A673 (cell line): Measurements from ENCODE around the gene KDM5A. TPM values are rescaled to one million over a fixed set of nuclear protein-coding genes. Genes with fewer than 3 reads are reported as not detected.
"Not testable (repeated sequence)": the region's sequence is repeated elsewhere in the genome, so short reads cannot be mapped to it uniquely, and the experiment has no call there.

Experiments
- BruUV-seq: library from RNA; stranded (reverse); fragments of 400-500 nt; replicated peaks from 2 replicates; lab custom pipeline; 2021; lab: Mats Ljungman, UMichigan
- CTCF ChIA-PET: fragments of 300-600 bp; sonication (Branson Sonifier 250); formaldehyde crosslinking; loops from one replicate; lab custom pipeline; 2022; ENCODE audit warnings: antibody characterized with exemption; lab: Charles Lee
- POLR2A ChIA-PET: fragments of 300-600 bp; sonication (Branson Sonifier 250); formaldehyde crosslinking; loops from one replicate; lab custom pipeline; 2022; ENCODE audit warnings: antibody characterized with exemption; ENCODE audit not compliant: low non-redundant PET; lab: Charles Lee
- DNase-seq: peaks from one replicate; pipeline ENCODE4 v3.0.0-alpha.2; 2015; ENCODE audit warnings: low spot score
- H3K27ac ChIP-seq: fragments of 200-600 bp; sonication (generic); 2 replicates; pipeline ENCODE4 v1.5.1; 2016; ENCODE audit warnings: mixed run types, low read depth, mild to moderate bottlenecking, mixed read lengths, antibody characterized with exemption, low read length; ENCODE audit not compliant: poor library complexity, severe bottlenecking
- H3K27me3 ChIP-seq: fragments of 200-600 bp; sonication (generic); replicated peaks from 2 replicates; pipeline ENCODE4 v1.6.1; 2017; ENCODE audit warnings: mixed run types, low read depth, mild to moderate bottlenecking, mixed read lengths, antibody characterized with exemption, low read length; ENCODE audit not compliant: insufficient read depth, poor library complexity
- H3K36me3 ChIP-seq: fragments of 200-600 bp; sonication (generic); 2 replicates; pipeline ENCODE4 v1.6.1; 2016; ENCODE audit warnings: mixed run types, mild to moderate bottlenecking, mixed read lengths, antibody characterized with exemption, low read length; ENCODE audit not compliant: insufficient read depth, poor library complexity, severe bottlenecking
- H3K4me1 ChIP-seq: fragments of 200-600 bp; sonication (generic); 2 replicates; pipeline ENCODE4 v1.6.1; 2017; ENCODE audit warnings: mixed run types, mild to moderate bottlenecking, mixed read lengths, antibody characterized with exemption, low read length; ENCODE audit not compliant: insufficient read depth, poor library complexity, severe bottlenecking
- H3K4me3 ChIP-seq: fragments of 200-600 bp; sonication (generic); 2 replicates; pipeline ENCODE4 v1.5.1; 2016; ENCODE audit warnings: low read depth, mixed run types, mild to moderate bottlenecking, mixed read lengths, low read length; ENCODE audit not compliant: poor library complexity, severe bottlenecking
- H3K9me3 ChIP-seq: fragments of 200-600 bp; sonication (generic); 2 replicates; pipeline ENCODE4 v1.6.1; 2016; ENCODE audit warnings: mixed run types, low read depth, mild to moderate bottlenecking, mixed read lengths, antibody characterized with exemption, low read length; ENCODE audit not compliant: poor library complexity, severe bottlenecking
- EZH2 ChIP-seq: fragments of 200-600 bp; sonication (generic); IDR thresholded peaks from 2 replicates; pipeline ENCODE4 v1.6.1; 2017; ENCODE audit warnings: borderline replicate concordance, low read depth, mild to moderate bottlenecking, mixed read lengths, antibody characterized with exemption, low read length; ENCODE audit not compliant: poor library complexity, severe bottlenecking
- intact Hi-C: fragments of 100-400 bp; cut with micrococcal nuclease; formaldehyde crosslinking; loops from one replicate; pipeline ENCODE4 v1.10.0; 2022; ENCODE audit not compliant: unreplicated experiment
- total RNA-seq: library from RNA; stranded (reverse); gene quantifications from 2 replicates; pipeline ENCODE4 v1.2.3, GENCODE V29; 2021
- TF ChIP-seq, protein P1 (sequence below): fragments of 300-800, 200-600 bp; sonication (generic); conservative IDR thresholded peaks from 2 replicates; pipeline ENCODE4 v1.5.1; 2017; ENCODE audit warnings: low read depth, mild to moderate bottlenecking, antibody characterized with exemption, low read length, moderate library complexity, mixed read lengths

The KDM5A gene
- total RNA-seq, 1 experiment from 2014 or later, result 68.8 TPM

- CTCF ChIA-PET, intact Hi-C loops, POLR2A ChIA-PET, H3K9me3 ChIP-seq, H3K4me3 ChIP-seq, DNase-seq, BruUV-seq, H3K27me3 ChIP-seq, H3K27ac ChIP-seq, H3K4me1 ChIP-seq: not testable (repeated sequence)
- peaks cover 15% of the 10 kb centered on the region for H3K36me3 ChIP-seq
Observed at GRCh38 chr12:343036-343435, 46.1 kb downstream of the KDM5A start.

DNA sequence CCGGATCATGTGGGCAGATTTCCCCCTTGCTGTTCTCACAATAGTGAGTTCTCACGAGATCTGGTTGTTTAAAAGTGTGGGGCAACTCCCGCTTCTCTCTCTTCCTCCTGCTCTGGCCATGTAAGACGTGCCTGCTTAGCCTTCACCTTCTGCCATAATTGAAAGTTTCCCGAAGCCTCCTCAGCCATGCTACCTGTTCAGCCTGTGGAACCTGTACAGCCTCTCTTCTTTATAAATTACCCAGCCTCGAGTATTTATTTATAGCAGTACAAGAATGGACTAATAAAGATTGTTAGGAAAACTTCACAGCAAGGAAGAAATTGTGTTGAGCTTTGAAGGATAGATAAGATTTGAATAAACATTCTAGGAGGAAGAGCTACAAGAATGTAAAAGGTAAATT is 52.1 kb downstream of the KDM5A start:
- CTCF ChIA-PET, result no interaction called here
- POLR2A ChIA-PET, result no interaction called here
- Histone ChIP-seq H3K9me3 (no peaks in the 10 kb centered on the region), H3K27me3 (no peaks in the 10 kb centered on the region), H3K4me3 (no peak overlapping the region), H3K4me1 (no peaks in the 10 kb centered on the region), H3K27ac (no peak overlapping the region), H3K36me3 (peaks cover 34% of the 10 kb centered on the region)
- no TSS peak for BruUV-seq
- DNase-seq, result no peak
- intact Hi-C loops, result no loop called here
- TF ChIP-seq EZH2, result no peak
- TF ChIP-seq, protein P1, sequence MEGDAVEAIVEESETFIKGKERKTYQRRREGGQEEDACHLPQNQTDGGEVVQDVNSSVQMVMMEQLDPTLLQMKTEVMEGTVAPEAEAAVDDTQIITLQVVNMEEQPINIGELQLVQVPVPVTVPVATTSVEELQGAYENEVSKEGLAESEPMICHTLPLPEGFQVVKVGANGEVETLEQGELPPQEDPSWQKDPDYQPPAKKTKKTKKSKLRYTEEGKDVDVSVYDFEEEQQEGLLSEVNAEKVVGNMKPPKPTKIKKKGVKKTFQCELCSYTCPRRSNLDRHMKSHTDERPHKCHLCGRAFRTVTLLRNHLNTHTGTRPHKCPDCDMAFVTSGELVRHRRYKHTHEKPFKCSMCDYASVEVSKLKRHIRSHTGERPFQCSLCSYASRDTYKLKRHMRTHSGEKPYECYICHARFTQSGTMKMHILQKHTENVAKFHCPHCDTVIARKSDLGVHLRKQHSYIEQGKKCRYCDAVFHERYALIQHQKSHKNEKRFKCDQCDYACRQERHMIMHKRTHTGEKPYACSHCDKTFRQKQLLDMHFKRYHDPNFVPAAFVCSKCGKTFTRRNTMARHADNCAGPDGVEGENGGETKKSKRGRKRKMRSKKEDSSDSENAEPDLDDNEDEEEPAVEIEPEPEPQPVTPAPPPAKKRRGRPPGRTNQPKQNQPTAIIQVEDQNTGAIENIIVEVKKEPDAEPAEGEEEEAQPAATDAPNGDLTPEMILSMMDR, result no peak

GRCh38 chr12:334125-334524 is 55.0 kb downstream of the KDM5A start:
- H3K36me3 ChIP-seq, result peaks cover 34% of the 10 kb centered on the region
- DNase-seq, result no peak
- intact Hi-C loops, result no loop called here

More at GRCh38 chr12:334125-334524, 55.0 kb downstream of the KDM5A start:
- Histone ChIP-seq H3K27me3 (no peaks in the 10 kb centered on the region), H3K4me3 (no peak overlapping the region), H3K9me3 (no peaks in the 10 kb centered on the region), H3K27ac (no peak overlapping the region), H3K4me1 (no peaks in the 10 kb centered on the region)
- ChIA-PET CTCF (no interaction called here), POLR2A (no interaction called here)
- TF ChIP-seq, protein P1, result no peak
- no peak for TF ChIP-seq EZH2
- no TSS peak for BruUV-seq
